Measurements from ENCODE around the gene SYCE3.

Gene SYCE3

DNA sequence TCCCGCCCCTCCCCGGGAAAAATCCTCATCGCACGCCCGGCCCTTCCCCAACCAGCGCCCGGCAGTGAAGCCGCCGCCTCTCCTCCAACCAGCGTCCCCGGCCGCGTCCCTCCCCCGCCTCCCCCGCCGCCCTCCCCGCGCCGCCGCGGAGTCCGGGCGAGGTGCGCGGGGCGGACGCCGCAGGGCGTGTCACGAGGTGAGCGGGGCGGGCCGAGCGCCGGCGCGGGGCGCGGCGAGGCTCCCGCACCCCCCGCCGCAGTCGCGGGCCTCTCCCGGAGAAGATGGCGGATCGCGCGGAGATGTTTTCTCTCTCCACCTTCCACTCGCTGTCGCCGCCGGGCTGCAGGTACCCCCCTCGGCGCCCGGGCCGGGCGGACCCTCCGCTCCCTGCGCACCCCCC, 37.8 kb upstream of the SYCE3 start, which contains the start of gene MAPK8IP2:
Gene MAPK8IP2, plus strand, starts transcription at position 256 of the 400 bp plus-strand sequence. Its CDS starts 26 bp downstream, at position 282.
- TF ChIP-seq, protein P1, sequence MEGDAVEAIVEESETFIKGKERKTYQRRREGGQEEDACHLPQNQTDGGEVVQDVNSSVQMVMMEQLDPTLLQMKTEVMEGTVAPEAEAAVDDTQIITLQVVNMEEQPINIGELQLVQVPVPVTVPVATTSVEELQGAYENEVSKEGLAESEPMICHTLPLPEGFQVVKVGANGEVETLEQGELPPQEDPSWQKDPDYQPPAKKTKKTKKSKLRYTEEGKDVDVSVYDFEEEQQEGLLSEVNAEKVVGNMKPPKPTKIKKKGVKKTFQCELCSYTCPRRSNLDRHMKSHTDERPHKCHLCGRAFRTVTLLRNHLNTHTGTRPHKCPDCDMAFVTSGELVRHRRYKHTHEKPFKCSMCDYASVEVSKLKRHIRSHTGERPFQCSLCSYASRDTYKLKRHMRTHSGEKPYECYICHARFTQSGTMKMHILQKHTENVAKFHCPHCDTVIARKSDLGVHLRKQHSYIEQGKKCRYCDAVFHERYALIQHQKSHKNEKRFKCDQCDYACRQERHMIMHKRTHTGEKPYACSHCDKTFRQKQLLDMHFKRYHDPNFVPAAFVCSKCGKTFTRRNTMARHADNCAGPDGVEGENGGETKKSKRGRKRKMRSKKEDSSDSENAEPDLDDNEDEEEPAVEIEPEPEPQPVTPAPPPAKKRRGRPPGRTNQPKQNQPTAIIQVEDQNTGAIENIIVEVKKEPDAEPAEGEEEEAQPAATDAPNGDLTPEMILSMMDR (IDR thresholded peaks at IDR 0.05; ENCODE audit: low read depth, low read length) = no peak
- no peak for DNase-seq (ENCODE audit: low read depth in 2 of 2)
- peak within 1 kb of the TSS; percentile 22 to 24 for H3K4me3 ChIP-seq (replicated peaks in 1 of 2; ENCODE audit: low read depth in 2 of 2, low read length in 2 of 2)

- peak; percentile 29 to 38 for DNase-seq (ENCODE audit: low read depth in 2 of 2)
- TF ChIP-seq, protein P1 (IDR thresholded peaks at IDR 0.05; ENCODE audit: low read depth, low read length) = no peak
- no peak overlapping the region for H3K4me3 ChIP-seq (replicated peaks in 1 of 2; ENCODE audit: low read depth in 2 of 2, low read length in 2 of 2)
These were observed 37.2 kb upstream of the SYCE3 start for GRCh38 chr22:50599816-50600455.

DNA sequence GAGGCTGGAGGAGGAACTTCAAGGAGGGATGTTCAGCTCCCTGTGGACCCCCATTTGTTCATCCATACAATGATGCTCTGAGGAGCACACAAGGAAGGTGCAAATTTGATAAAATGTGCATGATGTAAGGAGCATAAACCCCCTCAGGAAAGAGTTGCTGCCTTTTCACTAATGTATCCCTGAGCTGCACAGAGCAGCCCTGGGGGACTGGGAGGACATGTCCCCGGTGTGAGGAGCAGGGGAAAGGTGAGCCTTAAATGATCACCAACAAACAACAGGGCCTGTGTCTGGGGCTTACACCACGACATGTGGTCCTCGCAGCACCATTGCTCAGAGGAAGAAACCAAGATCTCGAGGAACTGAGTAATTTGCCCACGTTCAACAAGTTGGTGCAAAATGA, 34.4 kb upstream of the SYCE3 start:
- H3K4me3 ChIP-seq (replicated peaks in 1 of 2; ENCODE audit: low read depth in 2 of 2, low read length in 2 of 2) = no peak overlapping the region
- TF ChIP-seq, protein P1 (IDR thresholded peaks at IDR 0.05; ENCODE audit: low read depth, low read length) = no peak
- DNase-seq (ENCODE audit: low read depth in 2 of 2) = no peak

GRCh38 chr22:50595189-50595588, 32.5 kb upstream of the SYCE3 start:
- TF ChIP-seq, protein P1 (IDR thresholded peaks at IDR 0.05; ENCODE audit: low read depth, low read length) = no peak
- DNase-seq (ENCODE audit: low read depth in 2 of 2) = no peak
- H3K4me3 ChIP-seq (replicated peaks in 1 of 2; ENCODE audit: low read depth in 2 of 2, low read length in 2 of 2) = no peak overlapping the region

- TF ChIP-seq, protein P1 (IDR thresholded peaks at IDR 0.05; ENCODE audit: low read depth, low read length) = no peak
- DNase-seq (ENCODE audit: low read depth in 2 of 2) = no peak
- no peak overlapping the region for H3K4me3 ChIP-seq (replicated peaks in 1 of 2; ENCODE audit: low read depth in 2 of 2, low read length in 2 of 2)
These were observed 24.7 kb upstream of the SYCE3 start for GRCh38 chr22:50587407-50587806.

DNA sequence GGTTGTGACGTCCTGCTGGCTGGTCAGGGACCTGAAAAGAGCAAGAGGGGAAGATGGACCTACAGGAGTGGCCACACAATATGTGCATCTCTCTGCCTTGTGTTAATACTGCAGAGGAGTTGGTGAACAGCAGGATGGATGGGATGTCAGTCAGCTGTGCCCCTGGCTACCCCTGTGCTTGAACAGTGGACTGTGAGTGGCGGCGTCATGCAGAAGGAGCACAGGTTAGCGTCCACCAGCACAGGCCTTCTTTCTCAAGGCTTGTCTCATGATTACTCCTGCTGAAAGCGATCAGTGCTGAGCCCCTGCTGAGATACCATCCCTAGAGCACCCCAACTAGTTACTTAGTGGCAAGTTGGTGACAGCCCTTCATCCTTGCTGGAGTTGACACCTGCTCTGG, 23.7 kb upstream of the SYCE3 start:
- TF ChIP-seq, protein P1 (IDR thresholded peaks at IDR 0.05; ENCODE audit: low read depth, low read length) = no peak
- no peak overlapping the region for H3K4me3 ChIP-seq (replicated peaks in 1 of 2; ENCODE audit: low read depth in 2 of 2, low read length in 2 of 2)
- DNase-seq (ENCODE audit: low read depth in 2 of 2) = no peak

- no peak for DNase-seq (ENCODE audit: low read depth in 2 of 2)
- TF ChIP-seq, protein P1 (IDR thresholded peaks at IDR 0.05; ENCODE audit: low read depth, low read length) = no peak
- no peak overlapping the region for H3K4me3 ChIP-seq (replicated peaks in 1 of 2; ENCODE audit: low read depth in 2 of 2, low read length in 2 of 2)
These were observed 23.1 kb upstream of the SYCE3 start for GRCh38 chr22:50585781-50586180.

Data from cardiac fibroblast (primary cell).